Neural progenitor cell (in vitro differentiated cells): ENCODE measurements around the gene CFAP97D1.

Source experiments
- EZH2 ChIP-seq: fragments of 200-600 bp; sonication (generic); IDR thresholded peaks from 2 replicates; pipeline ENCODE4 v1.6.1; 2017; ENCODE audit warnings: antibody characterized with exemption, mild to moderate bottlenecking, moderate library complexity
- EZH2phosphoT487 ChIP-seq: fragments of 200-600 bp; sonication (generic); IDR thresholded peaks from 2 replicates; pipeline ENCODE4 v1.6.1; 2017; ENCODE audit warnings: antibody characterized with exemption
- TF ChIP-seq, protein P1 (sequence below): fragments of 200-600 bp; sonication (generic); IDR thresholded peaks from 2 replicates; pipeline ENCODE4 v1.5.1; 2017; ENCODE audit warnings: antibody characterized with exemption, mild to moderate bottlenecking

DNA sequence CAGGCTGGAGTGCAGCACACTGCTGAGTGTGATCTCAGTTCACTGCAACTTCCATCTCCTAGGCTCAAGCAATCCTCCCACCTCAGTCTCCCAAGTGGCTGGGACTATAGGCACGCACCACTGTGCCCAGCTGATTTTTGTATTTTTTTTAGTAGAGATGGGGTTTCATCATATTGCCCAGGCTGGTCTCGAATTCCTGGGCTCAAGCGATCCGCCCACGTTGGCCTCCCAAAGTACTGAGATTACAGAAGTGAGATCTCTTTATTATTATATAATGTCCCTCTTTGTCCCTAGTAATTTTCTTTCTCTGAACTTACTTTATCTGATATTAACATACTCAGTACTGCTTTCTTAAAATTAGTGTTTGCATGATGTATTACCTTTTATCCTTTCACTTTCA is 8.3 kb downstream of the CFAP97D1 start:
- TF ChIP-seq, protein P1, sequence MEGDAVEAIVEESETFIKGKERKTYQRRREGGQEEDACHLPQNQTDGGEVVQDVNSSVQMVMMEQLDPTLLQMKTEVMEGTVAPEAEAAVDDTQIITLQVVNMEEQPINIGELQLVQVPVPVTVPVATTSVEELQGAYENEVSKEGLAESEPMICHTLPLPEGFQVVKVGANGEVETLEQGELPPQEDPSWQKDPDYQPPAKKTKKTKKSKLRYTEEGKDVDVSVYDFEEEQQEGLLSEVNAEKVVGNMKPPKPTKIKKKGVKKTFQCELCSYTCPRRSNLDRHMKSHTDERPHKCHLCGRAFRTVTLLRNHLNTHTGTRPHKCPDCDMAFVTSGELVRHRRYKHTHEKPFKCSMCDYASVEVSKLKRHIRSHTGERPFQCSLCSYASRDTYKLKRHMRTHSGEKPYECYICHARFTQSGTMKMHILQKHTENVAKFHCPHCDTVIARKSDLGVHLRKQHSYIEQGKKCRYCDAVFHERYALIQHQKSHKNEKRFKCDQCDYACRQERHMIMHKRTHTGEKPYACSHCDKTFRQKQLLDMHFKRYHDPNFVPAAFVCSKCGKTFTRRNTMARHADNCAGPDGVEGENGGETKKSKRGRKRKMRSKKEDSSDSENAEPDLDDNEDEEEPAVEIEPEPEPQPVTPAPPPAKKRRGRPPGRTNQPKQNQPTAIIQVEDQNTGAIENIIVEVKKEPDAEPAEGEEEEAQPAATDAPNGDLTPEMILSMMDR = no peak
- TF ChIP-seq EZH2 (no peak), EZH2phosphoT487 (no peak)
